CD4-positive, alpha-beta memory T cell (primary cell): ENCODE data around the gene SLK. TPM values are rescaled to one million over a fixed set of nuclear protein-coding genes. Genes with fewer than 3 reads are reported as not detected.

Experiments used
- CTCF ChIA-PET: fragments of 350-600 bp; sonication (Branson Sonifier 250); formaldehyde crosslinking; loops from one replicate; lab custom pipeline; 2021; ENCODE audit warnings: inconsistent platforms; ENCODE audit not compliant: partially characterized antibody; lab: Charles Lee
- POLR2A ChIA-PET: fragments of 350-600 bp; sonication (Branson Sonifier 250); formaldehyde crosslinking; loops from one replicate; lab custom pipeline; 2021; ENCODE audit not compliant: partially characterized antibody; lab: Charles Lee
- DNase-seq, 5 donors: peaks; one replicate each; pipeline versions ENCODE4 v3.0.0 to v3.0.0-alpha.2; 2020 to 2022; ENCODE audit warnings: mixed read lengths in 1 of 5
- H3K27ac ChIP-seq: one replicate; pipeline ENCODE4 v1.7.0; 2013; ENCODE audit warnings: low read depth, low read length
- H3K27me3 ChIP-seq: 2 replicates; pipeline ENCODE4 v1.7.0; 2013; ENCODE audit warnings: mild to moderate bottlenecking, low read length, moderate library complexity; ENCODE audit not compliant: insufficient read depth
- H3K36me3 ChIP-seq: 2 replicates; pipeline ENCODE4 v1.7.0; 2013; ENCODE audit warnings: mild to moderate bottlenecking, low read length, moderate library complexity; ENCODE audit not compliant: insufficient read depth
- H3K4me1 ChIP-seq: 2 replicates; pipeline ENCODE4 v1.7.0; 2013; ENCODE audit warnings: mild to moderate bottlenecking, low read length, moderate library complexity; ENCODE audit not compliant: insufficient read depth
- H3K4me3 ChIP-seq, 2 donors: one replicate each; pipeline ENCODE4 v1.7.0; 2013; ENCODE audit warnings: low read length in 2 of 2, mild to moderate bottlenecking in 1 of 2
- H3K9me3 ChIP-seq, 2 donors: one replicate each; pipeline ENCODE4 v1.7.0; 2013; ENCODE audit warnings: low read length in 2 of 2, control low read depth in 1 of 2; ENCODE audit not compliant: control insufficient read depth in 1 of 2
- H3K27ac Mint-ChIP-seq, 7 donors: one replicate each; pipeline ENCODE4 v1.8.0; 2020 to 2021; ENCODE audit warnings: mixed read lengths in 7 of 7, mild to moderate bottlenecking in 6 of 7, inconsistent platforms in 3 of 7, moderate library complexity in 3 of 7
- H3K27me3 Mint-ChIP-seq, 2 donors: one replicate each; pipeline ENCODE4 v1.8.0; 2020 to 2021; ENCODE audit warnings: mixed read lengths in 2 of 2
- H3K36me3 Mint-ChIP-seq, 2 donors: one replicate each; pipeline ENCODE4 v1.8.0; 2020 to 2021; ENCODE audit warnings: mixed read lengths in 2 of 2, inconsistent platforms in 1 of 2, mild to moderate bottlenecking in 1 of 2
- H3K4me1 Mint-ChIP-seq, 4 donors: one replicate each; pipeline ENCODE4 v1.8.0; 2020 to 2021; ENCODE audit warnings: mixed read lengths in 4 of 4, mild to moderate bottlenecking in 1 of 4
- H3K4me3 Mint-ChIP-seq, 8 donors: one replicate each; pipeline ENCODE4 v1.8.0; 2020 to 2021; ENCODE audit warnings: mixed read lengths in 8 of 8, mild to moderate bottlenecking in 7 of 8, moderate library complexity in 6 of 8, inconsistent platforms in 3 of 8
- H3K9me3 Mint-ChIP-seq, 8 donors: one replicate each; pipeline ENCODE4 v1.8.0; 2020 to 2021; ENCODE audit warnings: mixed read lengths in 8 of 8, mild to moderate bottlenecking in 5 of 8, inconsistent platforms in 3 of 8, moderate library complexity in 1 of 8
- intact Hi-C: fragments of 100-400 bp; cut with micrococcal nuclease; formaldehyde crosslinking; loops from one replicate; pipeline ENCODE4 v1.15.1; 2023
- microRNA-seq: library from miRNA; unstranded; fragments of <30 nt; microRNA quantifications from one replicate; pipeline ENCODE4 v1.2.0, GENCODE V29; 2021; ENCODE audit warnings: borderline replicate concordance, borderline number of aligned reads, borderline microRNAs expressed, mixed read lengths
- polyA plus RNA-seq, 2 donors: library from polyadenylated mRNA; unstranded; fragments of 300-500 nt; fragmentation: Illumina TruSeq; gene quantifications; one replicate each; pipeline ENCODE4 v1.2.3, GENCODE V29; 2021
- total RNA-seq, 2 experiments: library from RNA; stranded (reverse); gene quantifications; one replicate each; pipeline ENCODE4 v1.2.3, GENCODE V29; 2021

The SLK gene
- total and polyA plus RNA-seq, 4 experiments from 2014 or later, result 1.6 to 31.1 (median 22.6) TPM

DNA sequence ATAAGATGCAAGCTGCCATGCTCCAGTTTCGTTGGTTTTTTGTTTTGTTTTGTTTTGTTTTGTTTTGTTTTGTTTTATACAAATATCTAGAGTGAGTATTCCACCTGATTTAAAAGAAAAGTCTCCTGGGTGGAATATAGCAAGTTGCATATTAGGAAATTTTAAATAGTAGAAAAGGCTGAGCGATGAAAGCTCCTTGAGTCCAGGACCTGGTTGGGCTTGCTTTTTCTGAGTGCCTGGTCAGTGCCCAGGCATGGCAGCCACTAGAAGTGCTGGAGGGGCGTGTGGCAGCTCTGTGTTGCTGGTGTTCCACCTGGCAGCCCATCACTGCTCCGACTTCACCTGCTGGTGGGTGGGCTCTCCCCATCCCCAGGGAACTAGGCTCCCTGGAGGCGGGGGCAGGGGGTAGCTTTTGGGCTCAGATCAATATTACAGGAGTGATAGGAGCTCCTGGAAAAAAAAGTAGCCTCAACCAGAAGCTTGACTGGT lies 110.8 kb downstream of the SLK start:
- no peak overlapping the region for H3K27ac ChIP-seq
- POLR2A ChIA-PET, result no interaction called here
- H3K4me3 ChIP-seq, result no peak overlapping the region
- intact Hi-C loops, result no loop called here
- no peaks in the 10 kb centered on the region for H3K36me3 ChIP-seq
- H3K9me3 Mint-ChIP-seq, result no peaks in the 10 kb centered on the region
- DNase-seq, result no peak
- H3K27ac Mint-ChIP-seq, result no peak overlapping the region
- no peak overlapping the region for H3K4me3 Mint-ChIP-seq
- H3K4me1 ChIP-seq, result no peaks in the 10 kb centered on the region
- H3K27me3 ChIP-seq, result no peaks in the 10 kb centered on the region
- CTCF ChIA-PET, result interaction anchor here (0.6 to 1.6 kb wide), 4 partner anchors 10 to 365 kb away, joined by 3 to 7 read pairs (median 4); no protein-coding TSS in a partner anchor
- no peaks in the 10 kb centered on the region for H3K27me3 Mint-ChIP-seq
- H3K36me3 Mint-ChIP-seq, result no peaks in the 10 kb centered on the region
- peaks cover 0 to 3% (median 0%) of the 10 kb centered on the region in 4 donors for H3K4me1 Mint-ChIP-seq
- no peaks in the 10 kb centered on the region for H3K9me3 ChIP-seq

Small RNAs within 50 kb of the gene (microRNA-seq; reads per million reads assigned to microRNA genes)
- not detected for gene MIR936

Other genes starting within 250 kb of the SLK start
- gene SH3PXD2A, start 111.6 kb upstream of the SLK start, total RNA-seq, result 10 to 100 TPM; 16.9 to 17.5 TPM
- under 1 TPM; 0.39 to 0.77 TPM for gene SH3PXD2A, start 111.6 kb upstream of the SLK start, polyA plus RNA-seq
- gene STN1, start 49.0 kb upstream of the SLK start, total RNA-seq, result 10 to 100 TPM; 30.4 to 31.6 TPM
- gene STN1, start 49.0 kb upstream of the SLK start, polyA plus RNA-seq, result 100 to 1,000 TPM; 111 TPM
- gene COL17A1, start 118.7 kb downstream of the SLK start, total RNA-seq, result not detected
- gene COL17A1, start 118.7 kb downstream of the SLK start, polyA plus RNA-seq, result not detected
- gene SFR1, start 155.0 kb downstream of the SLK start, total RNA-seq, result 10 to 100 TPM; 12.2 to 12.4 TPM
- 10 to 100 TPM; 10.0 to 15.8 TPM for gene SFR1, start 155.0 kb downstream of the SLK start, polyA plus RNA-seq